IMR-90 (cell line): ENCODE results near the gene GNAT2. TPM values are rescaled to one million over a fixed set of nuclear protein-coding genes. Genes with fewer than 3 reads are reported as not detected.

ENCODE experiments used
- ATAC-seq: fragments of 200-7000 bp; cut with Tn5 transposase; 2 replicates; pipeline ENCODE4 v1.9.1; 2020; ENCODE audit warnings: low read depth, mild to moderate bottlenecking, moderate library complexity
- BruUV-seq: library from RNA; stranded (reverse); fragments of 400-500 nt; replicated peaks from 2 replicates; lab custom pipeline; 2021; lab: Mats Ljungman, UMichigan
- CTCF ChIA-PET: fragments of 300-600 bp; formaldehyde crosslinking; extraction: SDS; loops from one replicate; lab custom pipeline; 2021; ENCODE audit warnings: antibody characterized with exemption; lab: Yijun Ruan, JAX
- POLR2A ChIA-PET: fragments of 300-600 bp; sonication (Branson Sonifier 250); formaldehyde crosslinking; loops from one replicate; lab custom pipeline; 2022; ENCODE audit warnings: antibody characterized with exemption; ENCODE audit not compliant: unreplicated experiment; lab: Charles Lee
- DNase-seq: peaks from one replicate; pipeline ENCODE4 v3.0.0; 2013
- H2AFZ ChIP-seq: replicated peaks from 2 replicates; pipeline ENCODE3; 2013; ENCODE audit warnings: low read length, mild to moderate bottlenecking; ENCODE audit not compliant: poor library complexity
- H2AK5ac ChIP-seq: 2 replicates; pipeline ENCODE4 v1.6.1; 2013; ENCODE audit warnings: low read depth, low read length, inconsistent platforms
- H2AK9ac ChIP-seq: replicated peaks from 2 replicates; pipeline ENCODE3; 2013; ENCODE audit warnings: mild to moderate bottlenecking, low read depth, low read length, moderate library complexity; ENCODE audit not compliant: poor library complexity
- H2BK120ac ChIP-seq: 2 replicates; pipeline ENCODE4 v1.6.1; 2013; ENCODE audit warnings: low read depth, low read length, inconsistent platforms
- H2BK15ac ChIP-seq: 3 replicates; pipeline ENCODE4 v1.6.1; 2013; ENCODE audit warnings: low read depth, low read length, inconsistent platforms
- H2BK20ac ChIP-seq: 2 replicates; pipeline ENCODE4 v1.6.1; 2013; ENCODE audit warnings: low read depth, mild to moderate bottlenecking, inconsistent platforms, low read length, moderate library complexity
- H2BK5ac ChIP-seq: 2 replicates; pipeline ENCODE4 v1.6.1; 2013; ENCODE audit warnings: mild to moderate bottlenecking, low read depth, low read length, inconsistent platforms; ENCODE audit not compliant: poor library complexity, severe bottlenecking
- H3K14ac ChIP-seq: replicated peaks from 2 replicates; pipeline ENCODE4 v1.6.1; 2013; ENCODE audit warnings: low read depth, low read length, inconsistent platforms
- H3K18ac ChIP-seq: 2 replicates; pipeline ENCODE4 v1.6.1; 2013; ENCODE audit warnings: low read depth, low read length, control low read depth
- H3K23ac ChIP-seq: 2 replicates; pipeline ENCODE4 v1.6.1; 2013; ENCODE audit warnings: low read depth, low read length, inconsistent platforms
- H3K27ac ChIP-seq: 2 replicates; pipeline ENCODE4 v1.5.1; 2013; ENCODE audit warnings: mild to moderate bottlenecking, control low read depth, low read length; ENCODE audit not compliant: insufficient read depth
- H3K27me3 ChIP-seq: 2 replicates; pipeline ENCODE4 v1.6.1; 2013; ENCODE audit warnings: low read length; ENCODE audit not compliant: control insufficient read depth, insufficient read depth
- H3K36me3 ChIP-seq: 2 replicates; pipeline ENCODE4 v1.6.1; 2013; ENCODE audit warnings: low read length, mixed read lengths; ENCODE audit not compliant: control insufficient read depth, insufficient read depth
- H3K4ac ChIP-seq: 2 replicates; pipeline ENCODE4 v1.6.1; 2013; ENCODE audit warnings: low read depth, low read length, inconsistent platforms
- H3K4me1 ChIP-seq: 2 replicates; pipeline ENCODE4 v1.6.1; 2013; ENCODE audit warnings: low read length, mixed read lengths; ENCODE audit not compliant: control insufficient read depth, insufficient read depth
- H3K4me2 ChIP-seq: 2 replicates; pipeline ENCODE4 v1.6.1; 2013; ENCODE audit warnings: low read depth, mild to moderate bottlenecking, control low read depth, low read length, moderate library complexity
- H3K4me3 ChIP-seq: 2 replicates; pipeline ENCODE4 v1.5.1; 2013; ENCODE audit warnings: low read depth, mild to moderate bottlenecking, control low read depth, low read length, moderate library complexity; ENCODE audit not compliant: insufficient read depth
- H3K56ac ChIP-seq: 2 replicates; pipeline ENCODE4 v1.6.1; 2013; ENCODE audit warnings: low read length, inconsistent platforms; ENCODE audit not compliant: insufficient read depth; ENCODE audit errors: extremely low read depth
- H3K79me1 ChIP-seq, 2 experiments: 2 replicates each; pipeline ENCODE4 v1.6.1; 2013; ENCODE audit warnings: low read length in 2 of 2, inconsistent platforms in 1 of 2, low read depth in 1 of 2
- H3K9ac ChIP-seq: 2 replicates; pipeline ENCODE4 v1.6.1; 2013; ENCODE audit warnings: low read depth, low read length, control low read depth
- H3K9me1 ChIP-seq: 2 replicates; pipeline ENCODE4 v1.6.1; 2013; ENCODE audit warnings: low read length, inconsistent platforms; ENCODE audit not compliant: insufficient read depth
- H3K9me3 ChIP-seq: 2 replicates; pipeline ENCODE4 v1.6.1; 2013; ENCODE audit warnings: low read length; ENCODE audit not compliant: control insufficient read depth, insufficient read depth
- H4K20me1 ChIP-seq: 2 replicates; pipeline ENCODE4 v1.6.1; 2013; ENCODE audit warnings: low read length, inconsistent platforms; ENCODE audit not compliant: insufficient read depth
- H4K5ac ChIP-seq: 2 replicates; pipeline ENCODE4 v1.6.1; 2013; ENCODE audit warnings: mild to moderate bottlenecking, low read depth, low read length, control low read depth
- H4K8ac ChIP-seq, 2 experiments: 2 replicates each; pipeline ENCODE4 v1.6.1; 2013; ENCODE audit warnings: low read depth in 2 of 2, low read length in 2 of 2, control low read depth in 1 of 2, inconsistent platforms in 1 of 2
- H4K91ac ChIP-seq: 2 replicates; pipeline ENCODE4 v1.6.1; 2013; ENCODE audit warnings: low read depth, low read length, inconsistent platforms; ENCODE audit not compliant: insufficient read depth
- CEBPB ChIP-seq: IDR thresholded peaks from 2 replicates; pipeline ENCODE4 v1.6.1; 2012; ENCODE audit warnings: low read depth, low read length, improper control_type of control experiment
- CHD1 ChIP-seq: IDR thresholded peaks from 2 replicates; pipeline ENCODE4 v1.6.1; 2012; ENCODE audit warnings: low read depth, low read length, improper control_type of control experiment
- ELK1 ChIP-seq: fragments of 150-350 bp; IDR thresholded peaks from 2 replicates; pipeline ENCODE4 v1.6.1; 2016; ENCODE audit warnings: low read depth, mild to moderate bottlenecking, low read length, moderate library complexity, borderline replicate concordance
- FOS ChIP-seq: fragments of 150-350 bp; IDR thresholded peaks from 2 replicates; pipeline ENCODE4 v1.6.1; 2016; ENCODE audit warnings: low read depth, low read length
- MAFK ChIP-seq: IDR thresholded peaks from 2 replicates; pipeline ENCODE4 v1.6.1; 2012; ENCODE audit warnings: low read depth, low read length, improper control_type of control experiment
- MAZ ChIP-seq: IDR thresholded peaks from 2 replicates; pipeline ENCODE4 v1.6.1; 2012; ENCODE audit warnings: low read depth, mild to moderate bottlenecking, low read length, improper control_type of control experiment, moderate library complexity, borderline replicate concordance
- MXI1 ChIP-seq: IDR thresholded peaks from 2 replicates; pipeline ENCODE4 v1.6.1; 2012; ENCODE audit warnings: low read depth, mild to moderate bottlenecking, low read length, moderate library complexity, borderline replicate concordance
- NFE2L2 ChIP-seq: fragments of 150-350 bp; IDR thresholded peaks from 2 replicates; pipeline ENCODE4 v1.6.1; 2016; ENCODE audit warnings: low read depth, mild to moderate bottlenecking, low read length
- POLR2A ChIP-seq: IDR thresholded peaks from 2 replicates; pipeline ENCODE4 v1.6.1; 2012; ENCODE audit warnings: mild to moderate bottlenecking, low read depth, low read length
- RAD21 ChIP-seq: IDR thresholded peaks from 2 replicates; pipeline ENCODE4 v1.6.1; 2012; ENCODE audit warnings: low read length, improper control_type of control experiment
- RCOR1 ChIP-seq: IDR thresholded peaks from 2 replicates; pipeline ENCODE4 v1.6.1; 2012; ENCODE audit warnings: mild to moderate bottlenecking, low read length, improper control_type of control experiment; ENCODE audit not compliant: insufficient replicate concordance
- RFX5 ChIP-seq: IDR thresholded peaks from 2 replicates; pipeline ENCODE4 v1.8.0; 2012; ENCODE audit warnings: low read depth, mild to moderate bottlenecking, low read length, moderate library complexity
- SMC3 ChIP-seq: fragments of 150-350 bp; IDR thresholded peaks from 2 replicates; pipeline ENCODE4 v1.6.1; 2016; ENCODE audit warnings: low read depth, mild to moderate bottlenecking, antibody characterized with exemption, low read length, moderate library complexity
- USF2 ChIP-seq: fragments of 150-350 bp; IDR thresholded peaks from 2 replicates; pipeline ENCODE4 v1.6.1; 2017; ENCODE audit warnings: mild to moderate bottlenecking, antibody characterized with exemption, low read length, low read depth
- WGBS, 2 experiments: methylation state at CpG; one replicate each; pipeline versions ENCODE4 v1.1.5 to v1.1.7; 2013; ENCODE audit warnings: missing lambda C conversion rate in 2 of 2; ENCODE audit not compliant: insufficient read length in 1 of 2; ENCODE audit errors: extremely low coverage in 2 of 2; 5-methylcytosine and 5-hydroxymethylcytosine counted together
- dilution Hi-C: fragments of 300-500 bp; cut with HindIII; formaldehyde crosslinking; loops from one replicate; pipeline ENCODE4 v1.14.3; 2018; ENCODE audit warnings: low sequenced_read_pairs; ENCODE audit not compliant: unreplicated experiment
- in situ Hi-C: fragments of 300-500 bp; cut with MboI; formaldehyde crosslinking; loops from 3 replicates; pipeline ENCODE4 v1.14.3; 2019; ENCODE audit warnings: low sequenced_read_pairs, inconsistent platforms, mixed read lengths
- intact Hi-C: fragments of 100-400 bp; cut with micrococcal nuclease; formaldehyde crosslinking; loops from 2 replicates; pipeline ENCODE4 v1.10.0; 2022
- polyA plus RNA-seq, 3 experiments: library from polyadenylated mRNA; depleted of rRNA; stranded (reverse); fragments of >200 nt; gene quantifications; 2 replicates each; pipeline ENCODE4 v1.2.3, GENCODE V29; 2012; ENCODE audit warnings: low replicate concordance in 1 of 3
- total RNA-seq: library from RNA; depleted of rRNA; stranded (reverse); fragments of >200 nt; gene quantifications from 2 replicates; pipeline ENCODE4 v1.2.3, GENCODE V29; 2012
- TF ChIP-seq, protein P1 (sequence below): conservative IDR thresholded peaks from 2 replicates; pipeline ENCODE4 v1.5.1; 2012; ENCODE audit warnings: mild to moderate bottlenecking, low read depth, low read length, improper control_type of control experiment

GNAT2 gene
- total and polyA plus RNA-seq, 2 of the 4 experiments (the other 2 are of a cell fraction), result 0.17 to 0.36 TPM

- Histone ChIP-seq H3K27ac (no peak overlapping the region), H2AFZ (peak overlapping the region; percentile 65), H3K56ac (no peak overlapping the region), H3K18ac (no peak overlapping the region), H4K20me1 (no peaks in the 10 kb centered on the region), H2BK15ac (no peak overlapping the region; the same call in 2 of the 3 replicates), H3K23ac (no peak overlapping the region), H3K79me1 (no peaks in the 10 kb centered on the region), H3K4me2 (no peak overlapping the region), H3K36me3 (no peaks in the 10 kb centered on the region), H2AK9ac (peak overlapping the region; percentile 29), H3K9ac (no peak overlapping the region), H3K9me1 (peaks cover 3% of the 10 kb centered on the region), H3K4me3 (no peak overlapping the region), H2BK5ac (no peak overlapping the region), H3K9me3 (no peaks in the 10 kb centered on the region), H3K14ac (no peak overlapping the region), H3K4ac (no peak overlapping the region), H4K5ac (no peak overlapping the region), H4K91ac (no peak overlapping the region), H2BK20ac (no peak overlapping the region), H2AK5ac (peak overlapping the region; percentile 11; the same call in 1 of the 2 replicates), H2BK120ac (no peak overlapping the region), H3K27me3 (no peaks in the 10 kb centered on the region), H4K8ac (no peak overlapping the region), H3K4me1 (peaks cover 21% of the 10 kb centered on the region)
- BruUV-seq, result no TSS peak
- dilution Hi-C loops, result no loop called here
- peak; percentile 55 for DNase-seq
- intact Hi-C loops, result loop anchor here (1.0 kb wide), 1 partner anchor 94 kb away; no protein-coding TSS in a partner anchor
- in situ Hi-C loops, result loop anchor here (5.0 to 10.0 kb wide), 3 partner anchors 132 to 342 kb away; partner anchors contain the start of genes AHCYL1 and CSF1
- ChIA-PET POLR2A (interaction anchor here (0.5 to 1.0 kb wide), 2 partner anchors 134 to 839 kb away, joined by 3 read pairs; no protein-coding TSS in a partner anchor), CTCF (interaction anchor here (0.5 to 3.9 kb wide), 25 partner anchors 9 to 371 kb away, joined by 3 to 63 read pairs (median 4); partner anchors contain the start of genes AHCYL1, AMPD2, GNAI3 and GNAT2)
- ATAC-seq, result peak; percentile 76
- no CpG with 5 or more reads among the region's 5 CpGs for WGBS, 2 experiments
- TF ChIP-seq ELK1, result no peak
- TF ChIP-seq RAD21, result peak; percentile 72
- TF ChIP-seq CEBPB, result no peak
- no peak for TF ChIP-seq MAZ
- no peak for TF ChIP-seq RCOR1
- TF ChIP-seq USF2, result no peak
- TF ChIP-seq NFE2L2, result no peak
- TF ChIP-seq POLR2A, result no peak
- no peak for TF ChIP-seq MAFK
- TF ChIP-seq FOS, result no peak
- no peak for TF ChIP-seq CHD1
- TF ChIP-seq SMC3, result peak; percentile 81
- no peak for TF ChIP-seq RFX5
- TF ChIP-seq, protein P1, sequence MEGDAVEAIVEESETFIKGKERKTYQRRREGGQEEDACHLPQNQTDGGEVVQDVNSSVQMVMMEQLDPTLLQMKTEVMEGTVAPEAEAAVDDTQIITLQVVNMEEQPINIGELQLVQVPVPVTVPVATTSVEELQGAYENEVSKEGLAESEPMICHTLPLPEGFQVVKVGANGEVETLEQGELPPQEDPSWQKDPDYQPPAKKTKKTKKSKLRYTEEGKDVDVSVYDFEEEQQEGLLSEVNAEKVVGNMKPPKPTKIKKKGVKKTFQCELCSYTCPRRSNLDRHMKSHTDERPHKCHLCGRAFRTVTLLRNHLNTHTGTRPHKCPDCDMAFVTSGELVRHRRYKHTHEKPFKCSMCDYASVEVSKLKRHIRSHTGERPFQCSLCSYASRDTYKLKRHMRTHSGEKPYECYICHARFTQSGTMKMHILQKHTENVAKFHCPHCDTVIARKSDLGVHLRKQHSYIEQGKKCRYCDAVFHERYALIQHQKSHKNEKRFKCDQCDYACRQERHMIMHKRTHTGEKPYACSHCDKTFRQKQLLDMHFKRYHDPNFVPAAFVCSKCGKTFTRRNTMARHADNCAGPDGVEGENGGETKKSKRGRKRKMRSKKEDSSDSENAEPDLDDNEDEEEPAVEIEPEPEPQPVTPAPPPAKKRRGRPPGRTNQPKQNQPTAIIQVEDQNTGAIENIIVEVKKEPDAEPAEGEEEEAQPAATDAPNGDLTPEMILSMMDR, result peak; percentile 78
- TF ChIP-seq MXI1, result no peak
Observed at GRCh38 chr1:109640285-109640865, 21.0 kb upstream of the GNAT2 start.
